Measurements from ENCODE around the gene CYFIP2.

DNA sequence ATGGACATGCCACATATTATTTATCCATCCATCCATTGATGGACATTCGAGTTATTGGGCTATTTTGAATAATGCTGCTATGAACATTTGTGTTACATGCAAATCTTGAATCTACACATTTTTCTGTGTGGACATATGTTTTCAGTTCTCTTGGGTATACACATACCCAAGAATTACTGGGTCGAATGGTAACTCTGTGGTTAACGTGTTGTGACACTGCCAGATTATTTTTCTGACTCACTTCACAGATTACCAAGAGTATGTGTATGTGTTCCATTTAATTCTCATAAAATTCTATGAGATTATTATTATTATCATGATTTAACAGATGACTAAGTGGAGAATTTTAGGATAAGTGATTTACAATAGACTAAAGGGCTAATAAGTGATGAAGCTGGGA is 26.7 kb downstream of the CYFIP2 start:
- no peak for TF ChIP-seq ZFP30 (CRISPR knock-in tag; IDR thresholded peaks at IDR 0.05)
- no peak for TF ChIP-seq OSR1 (CRISPR knock-in tag; IDR thresholded peaks at IDR 0.05)
- TF ChIP-seq, protein P1, sequence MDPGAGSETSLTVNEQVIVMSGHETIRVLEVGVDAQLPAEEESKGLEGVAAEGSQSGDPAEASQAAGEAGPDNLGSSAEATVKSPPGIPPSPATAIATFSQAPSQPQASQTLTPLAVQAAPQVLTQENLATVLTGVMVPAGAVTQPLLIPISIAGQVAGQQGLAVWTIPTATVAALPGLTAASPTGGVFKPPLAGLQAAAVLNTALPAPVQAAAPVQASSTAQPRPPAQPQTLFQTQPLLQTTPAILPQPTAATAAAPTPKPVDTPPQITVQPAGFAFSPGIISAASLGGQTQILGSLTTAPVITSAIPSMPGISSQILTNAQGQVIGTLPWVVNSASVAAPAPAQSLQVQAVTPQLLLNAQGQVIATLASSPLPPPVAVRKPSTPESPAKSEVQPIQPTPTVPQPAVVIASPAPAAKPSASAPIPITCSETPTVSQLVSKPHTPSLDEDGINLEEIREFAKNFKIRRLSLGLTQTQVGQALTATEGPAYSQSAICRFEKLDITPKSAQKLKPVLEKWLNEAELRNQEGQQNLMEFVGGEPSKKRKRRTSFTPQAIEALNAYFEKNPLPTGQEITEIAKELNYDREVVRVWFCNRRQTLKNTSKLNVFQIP (CRISPR knock-in tag; IDR thresholded peaks at IDR 0.05; ENCODE audit: borderline replicate concordance, low read depth): no peak

All from SK-N-SH treated with all-trans-retinoic acid at 6 μM for 48 hours (cell line).